C4-2B (cell line): ENCODE data around the gene SP5.

Experiments used
- CTCF ChIP-seq: fragments of 450-650 bp; conservative IDR thresholded peaks from 2 replicates; pipeline ENCODE4 v1.5.1; 2017; ENCODE audit warnings: mild to moderate bottlenecking
- ZFX ChIP-seq: fragments of 450-650 bp; IDR thresholded peaks from 2 replicates; pipeline ENCODE4 v1.6.1; 2017

- TF ChIP-seq ZFX: no peak
- no peak for TF ChIP-seq CTCF
These were observed 616 bp upstream of the SP5 start for GRCh38 chr2:170714381-170715061.
